SK-N-SH (cell line): ENCODE results near the gene ABLIM2.

Experiments used
- CTCF ChIP-seq: fragments of 200-600 bp; sonication (generic); IDR thresholded peaks from 2 replicates; pipeline ENCODE4 v1.6.1; 2017; ENCODE audit warnings: antibody characterized with exemption, mild to moderate bottlenecking, moderate library complexity
- ELF1 ChIP-seq: IDR thresholded peaks from 2 replicates; pipeline ENCODE4 v1.4.0; 2012
- GABPA ChIP-seq: IDR thresholded peaks from 2 replicates; pipeline ENCODE4 v1.4.0; 2012; ENCODE audit warnings: low read depth, mild to moderate bottlenecking
- MAX ChIP-seq: IDR thresholded peaks from 2 replicates; pipeline ENCODE4 v1.4.0; 2012; ENCODE audit warnings: low read depth
- MXI1 ChIP-seq: IDR thresholded peaks from 2 replicates; pipeline ENCODE4 v1.6.1; 2012; ENCODE audit warnings: mild to moderate bottlenecking, low read depth, low read length, improper control_type of control experiment
- NFIC ChIP-seq: IDR thresholded peaks from 2 replicates; pipeline ENCODE4 v1.4.0; 2012; ENCODE audit warnings: borderline replicate concordance
- PBX3 ChIP-seq: IDR thresholded peaks from 2 replicates; pipeline ENCODE4; 2012
- POLR2AphosphoS5 ChIP-seq: IDR thresholded peaks from 2 replicates; pipeline ENCODE4 v1.6.1; 2012; ENCODE audit warnings: low read depth, low read length
- RAD21 ChIP-seq: IDR thresholded peaks from 2 replicates; pipeline ENCODE4 v1.6.1; 2012; ENCODE audit warnings: mild to moderate bottlenecking, low read length
- SIN3A ChIP-seq: IDR thresholded peaks from 2 replicates; pipeline ENCODE4 v1.6.1; 2012; ENCODE audit warnings: low read depth, mild to moderate bottlenecking, low read length, moderate library complexity, borderline replicate concordance
- TAF1 ChIP-seq: IDR thresholded peaks from 2 replicates; pipeline ENCODE4 v1.6.1; 2012; ENCODE audit warnings: low read depth, mild to moderate bottlenecking, low read length, moderate library complexity, borderline replicate concordance
- USF1 ChIP-seq: IDR thresholded peaks from 2 replicates; pipeline ENCODE4 v1.4.0; 2012; ENCODE audit warnings: low read depth, borderline replicate concordance
- ZBTB33 ChIP-seq: IDR thresholded peaks from 2 replicates; pipeline ENCODE4 v1.4.0; 2012; ENCODE audit warnings: low read depth, borderline replicate concordance

GRCh38 chr4:8107146-8107657 is 51.4 kb downstream of the ABLIM2 start:
- TF ChIP-seq USF1, result no peak
- TF ChIP-seq CTCF, result no peak
- TF ChIP-seq ZBTB33, result no peak
- TF ChIP-seq TAF1, result no peak
- TF ChIP-seq NFIC, result no peak
- TF ChIP-seq GABPA, result no peak
- TF ChIP-seq RAD21, result no peak
- TF ChIP-seq MXI1, result no peak
- no peak for TF ChIP-seq PBX3
- no peak for TF ChIP-seq MAX
- TF ChIP-seq POLR2AphosphoS5, result no peak
- TF ChIP-seq SIN3A, result no peak
- no peak for TF ChIP-seq ELF1
